H1 (cell line): ENCODE measurements around the gene GNA12. TPM values are rescaled to one million over a fixed set of nuclear protein-coding genes. Genes with fewer than 3 reads are reported as not detected.

Source experiments
- CTBP2 ChIP-seq: IDR thresholded peaks from 2 replicates; pipeline ENCODE4 v1.7.0; 2011; ENCODE audit warnings: borderline replicate concordance, mild to moderate bottlenecking, moderate library complexity, mixed read lengths, low read length; ENCODE audit not compliant: insufficient read depth, insufficient read length
- SP2 ChIP-seq: IDR thresholded peaks from 2 replicates; pipeline ENCODE4 v1.6.1; 2012; ENCODE audit warnings: mild to moderate bottlenecking, low read length, inconsistent platforms
- polyA plus RNA-seq, 7 experiments: library from polyadenylated mRNA; depleted of rRNA in 3 of 7; stranded (reverse) in 5 of 7; unstranded in 2 of 7; fragments of >200 nt in 5 of 7; fragments of 200-250 nt in 2 of 7; gene quantifications; 1 replicate in 5 of 7; 2 replicates in 1 of 7; 4 replicates in 1 of 7; pipeline versions ENCODE4 v1.2.1 to v1.2.3, GENCODE V29; 2011 to 2013; ENCODE audit warnings: missing spikeins in 2 of 7, mixed read lengths in 2 of 7
- total RNA-seq: library from RNA; stranded (reverse); fragmentation: NEBNext Ultra II Directional; extraction: Animal tissue kit (Norgen Biotek cat#: 25700); gene quantifications from 2 replicates; pipeline ENCODE4 v1.2.1, GENCODE V29; 2021

Gene GNA12
- total and polyA plus RNA-seq, 2 of the 8 experiments (the other 6 are each of a cell fraction or from before 2014, with no cell fraction given): 96.5 to 109 TPM

DNA sequence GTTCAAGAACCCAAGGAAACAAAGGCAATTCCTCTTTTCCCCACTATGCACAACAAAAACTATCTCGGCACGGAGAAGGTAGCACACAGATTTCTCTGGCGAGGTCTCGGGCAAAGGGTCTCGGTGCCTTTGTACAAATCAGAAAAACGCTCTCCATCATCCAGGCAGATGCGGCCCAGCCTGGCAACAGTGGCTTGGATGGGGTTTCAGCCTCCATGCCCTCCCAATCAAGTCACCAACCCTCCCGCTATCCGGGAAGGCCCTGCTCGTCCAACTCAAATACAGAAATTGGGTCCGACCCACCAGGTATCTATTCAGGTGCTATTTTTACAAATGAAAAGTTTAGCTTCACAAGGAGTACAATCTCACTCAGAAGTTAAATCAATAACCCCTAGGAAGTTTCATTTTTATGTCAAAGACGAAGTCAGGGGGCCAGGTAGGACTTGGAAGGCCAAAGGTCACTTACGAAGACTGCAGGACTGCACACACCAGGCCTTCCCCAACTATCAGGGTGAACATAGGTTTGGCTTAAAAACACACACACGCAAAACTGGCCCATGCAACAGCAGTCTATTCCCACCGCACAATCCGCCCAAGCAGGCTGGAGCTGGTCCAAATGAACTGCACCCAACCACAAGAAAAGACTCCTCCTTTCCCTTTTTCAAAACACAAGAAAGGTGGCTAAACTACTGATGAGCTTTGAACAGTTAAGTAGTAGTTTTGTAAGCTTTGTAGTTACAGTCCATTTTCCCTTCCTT, 43.0 kb downstream of the GNA12 start (continued):
- TF ChIP-seq CTBP2: no peak
- TF ChIP-seq SP2: no peak
